ENCODE data around the gene SMPD3.

- TF ChIP-seq CTCF (conservative IDR thresholded peaks at IDR 0.05; ENCODE audit: low read length) (no peak), EZH2phosphoT487 (IDR thresholded peaks at IDR 0.05; ENCODE audit: borderline replicate concordance) (no peak)
These were observed 62.9 kb downstream of the SMPD3 start for GRCh38 chr16:68385371-68385770.

All from Loucy (cell line).